Uterus (tissue), 2 donors: Measurements from ENCODE around the gene ATP2C1.

ENCODE experiments used
- POLR2A ChIP-seq, 2 donors: fragments of 450-650 bp; IDR thresholded peaks; one replicate each; pipeline ENCODE4 v1.6.1; 2016; ENCODE audit warnings: antibody characterized with exemption in 2 of 2, mild to moderate bottlenecking in 1 of 2, moderate library complexity in 1 of 2
- TF ChIP-seq, protein P1 (sequence below), 4 experiments: fragments of 200-600 bp in 2 of 4; fragments of 450-650 bp in 2 of 4; sonication (generic) in 2 of 4; IDR thresholded peaks; one replicate each; pipeline ENCODE4 v1.5.1; 2016 to 2019; ENCODE audit warnings: antibody characterized with exemption in 4 of 4, mild to moderate bottlenecking in 2 of 4, moderate library complexity in 1 of 4

DNA sequence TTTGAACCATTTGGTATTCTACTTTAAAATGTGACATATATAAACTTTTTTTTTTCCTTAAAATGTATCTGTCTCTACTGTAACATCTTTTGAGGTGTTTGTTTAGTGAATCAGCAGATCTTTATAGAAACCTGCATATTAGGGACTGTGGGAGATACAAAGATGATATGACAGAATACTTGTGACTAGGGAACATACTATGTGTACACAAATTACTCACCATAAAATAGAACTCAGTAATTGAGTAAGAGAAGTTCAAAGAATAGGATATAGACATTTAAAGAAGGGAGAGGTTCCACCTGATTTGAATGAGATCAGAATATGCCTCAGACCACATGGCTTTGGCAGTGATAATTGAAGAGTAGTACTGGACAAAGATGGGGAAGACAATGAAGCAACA lies 47.9 kb downstream of the ATP2C1 start:
- TF ChIP-seq, protein P1, sequence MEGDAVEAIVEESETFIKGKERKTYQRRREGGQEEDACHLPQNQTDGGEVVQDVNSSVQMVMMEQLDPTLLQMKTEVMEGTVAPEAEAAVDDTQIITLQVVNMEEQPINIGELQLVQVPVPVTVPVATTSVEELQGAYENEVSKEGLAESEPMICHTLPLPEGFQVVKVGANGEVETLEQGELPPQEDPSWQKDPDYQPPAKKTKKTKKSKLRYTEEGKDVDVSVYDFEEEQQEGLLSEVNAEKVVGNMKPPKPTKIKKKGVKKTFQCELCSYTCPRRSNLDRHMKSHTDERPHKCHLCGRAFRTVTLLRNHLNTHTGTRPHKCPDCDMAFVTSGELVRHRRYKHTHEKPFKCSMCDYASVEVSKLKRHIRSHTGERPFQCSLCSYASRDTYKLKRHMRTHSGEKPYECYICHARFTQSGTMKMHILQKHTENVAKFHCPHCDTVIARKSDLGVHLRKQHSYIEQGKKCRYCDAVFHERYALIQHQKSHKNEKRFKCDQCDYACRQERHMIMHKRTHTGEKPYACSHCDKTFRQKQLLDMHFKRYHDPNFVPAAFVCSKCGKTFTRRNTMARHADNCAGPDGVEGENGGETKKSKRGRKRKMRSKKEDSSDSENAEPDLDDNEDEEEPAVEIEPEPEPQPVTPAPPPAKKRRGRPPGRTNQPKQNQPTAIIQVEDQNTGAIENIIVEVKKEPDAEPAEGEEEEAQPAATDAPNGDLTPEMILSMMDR (IDR thresholded peaks at IDR 0.05), result no peak
- TF ChIP-seq POLR2A (IDR thresholded peaks at IDR 0.05), result no peak
